GF-D8 (cell line): ENCODE data around the gene TBC1D2.

Experiments used
- DNase-seq: peaks from one replicate; lab custom pipeline; 2025; lab: John Stamatoyannopoulos, UW

Gene TBC1D2

DNA sequence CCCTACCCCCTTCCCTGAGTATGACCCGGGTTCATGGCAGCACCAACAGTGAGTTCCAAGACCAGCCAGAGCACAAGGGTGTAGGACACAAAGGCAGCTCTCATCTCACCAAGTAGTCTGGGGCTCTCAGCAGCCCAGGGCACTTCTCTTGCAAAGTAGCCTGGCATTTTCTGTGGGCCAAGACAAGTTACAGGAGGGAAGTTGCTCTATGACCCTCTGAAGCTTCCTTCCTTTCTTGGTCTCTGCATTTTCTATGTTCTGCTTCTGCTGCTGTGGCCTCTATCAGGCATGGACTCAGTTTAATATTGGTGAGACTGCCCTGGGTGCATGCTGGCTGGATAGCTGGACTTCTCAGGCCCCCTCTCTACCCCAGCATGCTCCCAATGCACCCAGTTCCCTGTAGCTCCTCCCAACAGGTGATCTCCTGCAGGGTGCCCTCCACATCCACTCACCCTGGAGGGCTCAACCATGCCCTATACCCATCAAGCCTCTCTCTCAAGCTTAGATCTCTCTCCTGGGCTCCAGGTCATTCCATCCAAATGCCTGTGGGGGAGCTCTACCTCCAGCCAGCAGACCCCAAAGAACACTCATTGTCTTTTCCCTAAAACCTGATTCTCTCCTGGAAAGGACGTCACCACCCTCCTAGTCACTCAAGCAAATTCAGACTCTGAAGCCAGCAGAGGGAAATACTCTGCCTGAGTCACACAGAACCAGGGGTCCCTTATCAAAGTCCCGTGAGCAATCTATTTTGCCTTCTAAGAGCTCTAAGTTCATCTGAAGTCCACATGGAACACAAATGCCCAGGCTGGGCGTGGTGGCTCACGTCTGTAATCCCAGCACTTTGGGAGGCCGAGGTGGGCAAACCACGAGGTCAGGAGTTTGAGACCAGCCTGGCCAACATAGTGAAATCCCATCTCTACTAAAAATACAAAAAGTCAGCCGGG lies 13.8 kb downstream of the TBC1D2 start:
- DNase-seq: peak; percentile 34

DNA sequence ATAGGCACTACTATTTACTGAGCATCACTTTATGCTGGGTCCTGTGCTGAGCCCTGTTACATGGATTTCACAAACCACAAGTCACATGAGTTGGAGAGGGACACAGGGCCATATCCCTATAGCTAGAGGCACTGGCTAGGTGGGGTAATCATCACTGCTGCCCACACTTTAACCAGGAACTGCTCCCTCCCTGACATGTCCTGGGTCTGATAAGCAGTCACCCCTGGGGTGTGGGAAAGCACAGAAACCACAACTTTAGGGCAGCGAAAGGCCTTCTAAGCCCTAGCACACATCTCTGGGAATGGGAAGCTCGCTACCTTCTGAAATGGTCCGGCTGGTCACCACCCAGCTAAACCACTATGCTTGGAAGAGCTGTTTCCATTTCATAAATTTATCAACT lies 15.0 kb downstream of the TBC1D2 start:
- no peak for DNase-seq

DNA sequence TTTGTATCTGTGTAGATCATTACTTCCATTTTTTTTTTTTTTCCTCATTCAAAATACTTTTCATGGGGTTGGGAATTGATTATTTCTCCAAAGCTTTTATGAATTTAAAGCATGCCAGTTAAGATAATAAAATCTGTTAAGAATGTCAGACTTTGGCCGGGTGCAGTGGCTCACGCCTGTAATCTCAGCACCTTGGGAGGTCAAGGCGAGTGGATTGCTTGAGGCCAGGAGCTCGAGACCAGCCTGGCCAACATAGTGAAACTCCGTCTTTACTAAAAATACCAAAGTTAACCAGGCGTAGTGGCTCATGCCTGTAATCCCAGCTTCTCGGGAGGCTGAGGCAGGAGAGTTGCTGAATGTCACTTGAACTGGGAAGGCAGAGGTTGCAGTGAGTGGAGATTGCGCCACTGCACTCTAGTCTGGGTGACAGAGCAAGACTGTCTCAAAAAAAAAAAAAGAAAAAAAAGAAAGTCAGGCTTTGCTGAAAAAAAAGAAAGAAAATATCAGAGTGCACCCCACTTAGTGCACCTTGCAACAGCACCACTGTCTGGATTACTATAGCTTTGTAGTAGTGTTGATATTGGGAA lies 18.5 kb downstream of the TBC1D2 start:
- DNase-seq: no peak

DNA sequence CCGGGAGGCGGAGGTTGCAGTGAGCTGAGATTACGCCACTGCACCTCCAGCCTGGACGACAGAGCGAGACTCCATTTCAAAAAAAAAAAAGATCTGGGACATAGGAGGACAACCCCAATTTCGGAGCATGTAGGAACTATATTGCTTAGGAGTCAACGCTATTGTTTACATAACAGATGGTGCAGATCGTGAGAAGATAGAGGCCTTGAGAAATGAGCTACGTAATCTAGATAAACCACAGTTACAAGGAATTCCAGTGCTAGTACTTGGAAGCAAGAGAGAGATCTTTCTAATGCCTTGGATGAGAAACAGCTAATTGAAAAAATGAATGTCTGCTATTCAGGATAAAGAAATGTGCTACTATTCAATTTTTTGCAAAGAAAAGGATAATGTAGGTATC lies 20.3 kb downstream of the TBC1D2 start:
- no peak for DNase-seq

DNA sequence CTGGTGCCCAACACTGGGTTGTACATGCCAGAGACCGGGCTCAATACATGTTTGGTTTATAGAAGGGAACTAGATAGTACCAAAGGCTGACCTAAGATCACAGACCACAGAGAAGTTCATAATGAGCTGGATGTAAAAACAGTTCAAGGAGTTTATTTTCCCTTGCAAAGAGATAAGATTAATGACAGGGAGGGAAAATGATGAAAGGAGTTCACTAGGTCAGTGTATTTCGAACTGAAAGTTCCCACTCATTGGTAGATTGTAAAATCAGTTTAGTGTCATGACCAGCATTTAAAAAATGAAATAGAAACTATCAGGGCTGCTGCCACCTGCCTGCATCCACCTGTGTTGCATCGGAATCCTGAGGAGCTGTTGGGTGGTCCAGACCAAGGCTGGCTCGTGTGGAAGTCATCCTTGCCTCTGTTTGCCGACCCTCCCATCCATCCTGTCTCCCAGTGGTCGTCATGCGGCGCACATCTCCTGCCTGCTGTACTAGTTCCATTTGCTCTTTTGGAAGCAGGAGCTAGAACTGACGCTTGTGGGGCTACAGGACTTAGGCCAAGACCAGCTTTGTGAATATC lies 21.1 kb downstream of the TBC1D2 start:
- DNase-seq: no peak

DNA sequence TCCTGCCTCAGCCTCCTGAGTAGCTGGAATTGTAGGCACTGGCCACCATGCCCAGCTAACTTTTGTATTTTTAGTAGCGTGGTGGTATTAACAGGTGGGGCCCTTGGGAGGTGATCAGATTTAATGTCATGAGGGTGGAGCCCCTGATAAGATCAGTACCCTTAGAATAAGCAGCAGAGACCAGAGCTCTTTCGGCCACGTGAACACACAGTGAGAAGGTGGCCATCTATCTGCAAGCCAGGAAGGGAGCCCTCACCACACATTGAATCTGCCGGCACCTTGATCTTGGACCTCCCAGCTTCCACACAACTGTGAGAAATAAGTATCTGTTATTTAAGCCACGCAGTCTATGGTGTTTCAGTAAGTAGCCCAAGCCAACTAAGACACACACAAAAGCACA lies 22.5 kb downstream of the TBC1D2 start:
- DNase-seq: no peak

DNA sequence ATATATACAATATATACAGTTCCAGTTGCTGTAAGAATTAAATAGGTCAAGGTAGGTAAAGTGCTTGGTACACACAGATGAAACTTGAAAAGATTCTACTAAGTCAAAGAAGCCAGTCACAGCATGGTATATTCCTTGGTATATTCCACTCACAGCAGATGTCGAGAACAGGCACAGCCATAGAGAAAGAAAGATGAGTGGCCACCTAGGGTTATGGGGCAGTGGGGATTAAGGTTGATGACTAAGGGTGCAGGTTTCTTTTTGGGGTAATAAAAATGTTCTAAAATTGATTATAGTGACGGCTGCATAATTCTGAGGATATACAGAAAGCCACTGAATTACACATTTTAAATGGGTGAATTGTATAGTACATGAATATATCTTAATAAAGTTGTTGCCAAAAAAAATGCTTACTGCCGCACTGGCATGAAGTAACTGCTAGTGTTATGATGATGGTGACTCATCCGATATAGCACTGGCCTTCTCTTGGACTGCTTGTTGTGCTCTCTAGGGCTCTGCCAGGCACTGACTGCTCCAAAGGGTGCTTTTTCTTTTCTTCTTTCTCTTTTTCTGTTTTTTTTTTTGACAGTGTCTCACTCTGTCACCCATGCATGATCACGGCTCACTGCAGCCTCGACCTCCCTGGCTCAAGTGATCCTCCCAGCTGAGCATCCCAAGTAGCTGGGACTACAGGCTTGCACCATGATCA lies 23.5 kb downstream of the TBC1D2 start:
- no peak for DNase-seq

DNA sequence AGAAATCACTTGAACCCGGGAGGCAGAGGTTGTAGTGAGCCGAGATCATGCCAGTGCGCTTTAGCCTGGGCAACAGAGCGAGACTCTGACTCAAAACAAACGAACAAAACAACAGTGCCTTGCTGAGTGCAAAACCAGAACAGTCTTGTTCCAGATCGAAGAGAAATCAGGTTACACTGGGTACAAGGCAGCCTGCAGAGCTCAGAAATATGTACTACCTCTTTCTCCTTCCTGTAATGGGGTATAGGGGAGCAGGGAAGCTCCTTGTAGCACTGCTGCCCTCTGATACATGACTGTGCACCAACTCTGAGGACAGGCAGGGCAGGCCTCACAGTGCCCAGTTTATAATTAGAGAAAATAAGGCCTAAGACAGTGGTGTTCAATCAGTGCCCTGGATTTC lies 24.7 kb downstream of the TBC1D2 start:
- DNase-seq: no peak

DNA sequence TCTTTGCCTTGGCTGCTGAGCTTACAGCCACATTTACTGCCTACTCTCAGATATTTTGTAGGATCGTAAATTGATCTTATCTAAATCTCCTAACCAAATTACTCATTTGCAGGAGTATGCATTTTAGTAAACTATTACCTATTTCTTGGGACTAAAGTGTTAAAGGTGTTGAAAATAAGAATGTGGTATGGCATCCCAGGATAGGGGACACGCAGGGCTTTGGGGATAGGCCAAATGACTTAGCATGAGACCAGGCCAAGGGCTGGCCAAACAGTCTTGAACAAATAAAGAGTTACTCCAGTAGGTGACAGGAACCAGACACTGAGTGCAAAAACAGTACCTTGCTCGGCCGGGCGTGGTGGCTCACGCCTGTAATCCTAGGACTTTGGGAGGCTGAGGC lies 25.1 kb downstream of the TBC1D2 start:
- DNase-seq: no peak

DNA sequence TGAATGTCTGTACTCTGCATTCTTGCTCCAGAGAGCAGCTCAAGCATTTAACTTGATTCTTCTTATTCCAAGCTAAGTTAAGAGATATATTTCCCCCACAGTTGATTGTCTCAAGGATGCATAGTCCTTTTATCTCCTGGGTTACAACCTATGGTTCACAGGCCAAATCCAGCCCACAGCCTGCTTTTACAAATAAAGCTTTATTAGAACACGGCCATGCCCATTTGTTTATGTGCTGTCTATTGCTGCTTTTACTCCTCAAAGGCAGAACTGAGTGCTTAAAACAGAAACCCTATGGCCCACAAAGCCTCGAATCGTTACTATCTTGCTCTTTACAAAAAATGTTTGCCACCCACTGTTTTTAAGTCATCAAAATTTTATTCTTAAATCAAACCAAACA lies 25.8 kb downstream of the TBC1D2 start:
- no peak for DNase-seq

DNA sequence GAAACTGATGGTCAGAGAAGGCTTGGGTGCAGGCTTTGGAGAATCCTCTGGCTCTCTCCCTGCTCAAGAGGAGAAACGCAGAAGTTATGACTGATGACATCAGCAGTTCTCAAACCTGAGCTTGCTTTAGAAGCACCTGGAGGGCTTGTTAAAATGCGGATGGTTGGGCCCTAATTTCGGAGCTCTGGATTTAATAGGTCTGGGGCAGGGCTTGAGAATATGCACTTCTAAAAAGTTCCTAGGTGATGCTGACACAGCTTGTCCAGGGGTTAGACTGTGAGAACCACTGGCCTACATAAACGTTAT lies 26.4 kb downstream of the TBC1D2 start:
- no peak for DNase-seq

DNA sequence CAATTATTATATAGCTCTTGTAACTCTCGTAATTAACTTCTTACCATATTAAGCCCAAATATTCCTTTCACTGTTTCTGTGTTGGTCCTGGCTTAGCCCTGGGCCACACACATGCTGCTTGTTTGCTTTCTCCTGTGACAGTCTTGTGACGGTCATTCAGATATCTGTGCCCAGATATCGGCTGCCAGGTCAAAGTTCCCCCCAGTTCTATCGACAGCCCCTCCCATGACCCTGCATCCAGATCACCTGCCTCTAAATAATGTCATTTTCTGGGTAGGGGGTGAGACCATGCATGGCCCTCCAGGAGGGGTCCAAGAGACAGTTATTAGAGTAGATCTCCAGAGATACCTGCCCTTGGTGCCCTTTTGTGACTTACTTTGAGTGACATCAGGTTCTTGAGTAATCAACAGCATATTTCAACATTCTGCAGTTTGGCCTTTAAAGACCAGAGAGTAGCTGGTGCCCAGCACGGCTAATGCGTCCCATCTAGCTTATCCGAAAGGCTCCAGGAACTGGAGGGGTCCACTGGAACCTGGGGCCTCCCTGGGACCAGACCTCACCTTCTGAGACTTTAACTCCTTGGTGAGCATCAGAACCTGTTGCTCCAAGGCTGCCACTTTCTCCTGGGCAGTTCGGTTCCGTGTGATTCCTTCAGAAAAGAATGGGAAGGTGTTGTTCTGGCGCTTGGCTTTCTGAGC lies 26.9 kb downstream of the TBC1D2 start:
- no peak for DNase-seq

DNA sequence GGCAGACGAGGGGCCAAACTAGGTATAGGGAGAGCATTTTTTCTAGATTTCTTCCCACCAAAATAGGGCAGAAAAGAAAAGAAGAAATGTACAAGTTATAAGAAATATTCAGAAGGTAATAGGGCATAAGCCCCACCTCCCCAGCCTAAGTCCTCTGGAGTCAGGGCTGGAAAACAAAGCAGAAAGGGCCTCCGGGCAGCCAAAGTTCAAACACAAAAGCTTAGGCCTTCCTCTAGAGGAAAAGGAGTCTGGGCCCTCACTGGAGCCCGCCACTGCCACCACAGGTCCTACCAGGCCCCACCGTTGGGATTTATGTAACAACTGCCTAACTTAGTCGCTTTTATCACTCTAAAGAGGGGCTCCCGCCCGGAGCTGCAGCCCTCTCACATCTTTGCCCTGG lies 27.6 kb downstream of the TBC1D2 start:
- no peak for DNase-seq

DNA sequence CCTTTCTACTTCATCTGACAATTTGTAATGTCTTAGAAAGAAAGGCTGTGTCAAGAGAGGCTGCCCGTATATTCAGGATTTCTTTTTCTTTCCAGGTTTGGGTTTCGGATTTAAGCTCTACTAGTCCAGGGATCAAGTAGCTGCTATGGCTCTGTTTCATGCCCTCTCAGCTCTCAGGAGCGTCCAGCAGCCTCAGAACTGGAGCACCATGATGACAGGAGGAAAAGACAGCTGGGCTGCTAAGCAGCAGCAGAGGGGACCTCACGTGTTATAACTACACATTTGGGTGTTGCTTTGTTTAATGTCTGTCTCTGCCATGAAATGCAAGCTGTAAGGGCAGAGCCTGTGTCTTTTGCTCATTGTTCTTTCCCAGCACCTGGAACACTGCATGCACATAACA lies 28.5 kb downstream of the TBC1D2 start:
- no peak for DNase-seq

DNA sequence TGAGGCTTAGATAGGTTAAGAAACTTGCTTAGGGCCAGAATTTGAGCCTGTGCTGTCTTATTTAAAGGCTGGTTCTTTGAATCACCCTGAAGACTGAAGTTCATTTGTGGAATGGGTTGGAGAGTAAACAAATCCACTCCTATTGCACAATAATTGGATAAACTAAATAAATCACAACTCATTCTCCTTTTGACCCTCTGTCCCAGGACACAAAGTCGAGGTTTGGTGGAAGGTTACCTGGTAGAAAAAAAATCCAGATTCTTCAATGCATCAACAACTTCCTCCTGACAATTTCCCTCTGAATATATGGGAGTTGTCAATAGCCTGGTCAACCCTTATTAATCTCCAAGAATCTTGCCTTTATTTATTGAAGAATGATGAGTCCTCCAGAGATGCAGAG lies 28.9 kb downstream of the TBC1D2 start:
- no peak for DNase-seq

DNA sequence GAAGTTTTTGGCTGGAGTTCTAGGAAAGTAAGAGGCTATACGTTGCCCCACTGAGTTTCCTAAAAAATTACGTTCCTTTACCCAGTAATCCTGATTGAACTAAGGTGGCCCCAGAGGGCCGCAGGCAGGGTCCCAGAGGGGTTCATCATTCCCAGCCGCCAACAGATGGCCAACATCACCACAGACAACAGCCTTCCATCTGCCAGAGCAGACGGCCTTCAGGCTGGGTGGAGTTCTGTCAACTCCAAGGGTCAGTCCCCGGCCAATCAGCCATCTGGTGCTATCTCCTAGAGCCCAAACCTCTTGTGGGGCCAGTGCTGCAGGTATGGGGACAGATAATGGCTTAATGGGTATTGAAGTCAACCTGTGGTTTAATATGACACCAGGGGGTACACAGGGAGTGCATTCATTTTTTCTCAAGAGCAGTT lies 30.4 kb downstream of the TBC1D2 start:
- DNase-seq: no peak

DNA sequence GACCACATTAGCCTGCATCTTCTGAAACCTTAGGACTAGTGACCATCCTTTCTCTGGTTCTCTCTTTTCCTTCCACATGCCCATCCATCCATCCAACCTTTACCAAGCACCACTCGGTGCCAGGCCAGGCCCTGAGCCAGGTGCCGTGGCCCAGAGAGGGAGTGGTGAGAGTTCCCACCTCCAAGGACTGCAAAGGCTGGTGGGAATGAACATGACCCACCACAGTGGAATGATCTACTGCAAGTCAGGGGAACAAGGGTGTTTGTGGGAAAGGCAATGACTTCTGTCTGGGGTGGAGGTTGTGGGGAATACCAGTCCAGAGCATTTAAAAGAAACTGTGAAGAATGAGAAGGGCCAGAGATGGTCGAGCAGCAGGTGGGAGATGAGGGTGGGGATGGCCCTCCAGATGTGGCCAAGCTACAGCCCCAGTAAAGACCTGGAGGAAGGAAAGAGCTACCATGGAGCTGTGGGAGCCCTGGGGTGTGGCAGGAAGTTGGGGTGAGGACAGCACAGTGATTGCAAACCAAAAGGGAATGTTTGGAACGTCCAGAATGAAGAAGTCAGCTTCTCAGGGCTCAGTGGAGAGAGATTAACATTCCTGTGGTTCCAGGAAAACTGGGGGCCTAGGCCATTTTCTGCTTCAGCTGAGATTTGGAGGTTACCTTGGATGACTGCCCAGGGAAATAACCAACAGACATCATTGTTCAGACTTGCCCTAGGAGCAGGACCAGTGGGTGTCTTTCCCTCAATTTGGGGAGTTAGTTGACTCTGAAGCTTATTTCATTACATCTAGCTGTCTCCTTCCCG lies 32.4 kb downstream of the TBC1D2 start:
- DNase-seq: no peak

DNA sequence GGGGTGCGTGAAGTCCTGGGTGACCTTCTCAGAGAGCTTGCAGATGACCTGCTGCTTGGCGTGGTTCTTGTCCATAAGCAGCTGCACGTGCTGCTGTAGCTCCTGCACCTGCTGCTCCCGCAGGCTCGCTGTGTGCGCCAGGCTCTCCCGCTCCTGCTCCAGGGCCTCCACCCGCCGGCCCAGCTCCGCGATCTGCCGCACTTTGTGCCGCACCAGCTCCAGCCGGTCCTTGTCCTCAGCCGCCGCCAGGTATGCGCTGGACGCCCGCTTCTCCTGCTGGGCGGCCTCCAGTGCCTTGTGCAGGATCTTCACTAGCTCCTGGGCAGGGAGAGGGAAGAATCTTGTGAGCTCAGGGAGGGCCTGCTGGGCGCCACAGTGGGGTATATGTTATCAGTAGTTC lies 34.5 kb downstream of the TBC1D2 start:
- no peak for DNase-seq

DNA sequence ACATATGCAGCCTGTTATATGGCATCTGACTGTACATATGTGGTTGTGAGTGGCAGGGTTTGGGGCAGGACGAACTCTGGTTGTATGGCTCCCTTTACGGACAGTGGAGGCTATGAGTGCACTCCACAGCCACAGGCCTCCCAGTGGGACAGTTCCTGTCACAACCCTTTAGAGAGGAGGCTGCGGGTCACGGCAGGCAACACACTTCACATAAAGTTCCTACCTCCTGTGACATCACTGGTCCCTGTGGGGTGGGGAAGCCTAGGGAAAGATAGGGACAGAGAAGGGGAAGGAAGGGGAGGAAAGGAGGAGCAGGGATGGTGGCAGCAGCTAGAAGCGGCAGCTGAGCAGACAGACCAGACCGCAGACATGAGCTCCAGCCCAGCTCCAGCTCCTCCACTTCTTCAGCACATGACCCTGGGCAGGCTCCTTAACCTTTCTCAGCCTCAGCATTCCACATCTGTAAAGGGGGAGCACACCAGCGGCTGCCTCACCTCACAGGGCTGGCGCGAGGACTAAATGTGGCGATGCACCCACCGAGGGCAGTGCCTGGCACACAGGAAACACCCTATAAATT lies 35.6 kb downstream of the TBC1D2 start:
- no peak for DNase-seq

DNA sequence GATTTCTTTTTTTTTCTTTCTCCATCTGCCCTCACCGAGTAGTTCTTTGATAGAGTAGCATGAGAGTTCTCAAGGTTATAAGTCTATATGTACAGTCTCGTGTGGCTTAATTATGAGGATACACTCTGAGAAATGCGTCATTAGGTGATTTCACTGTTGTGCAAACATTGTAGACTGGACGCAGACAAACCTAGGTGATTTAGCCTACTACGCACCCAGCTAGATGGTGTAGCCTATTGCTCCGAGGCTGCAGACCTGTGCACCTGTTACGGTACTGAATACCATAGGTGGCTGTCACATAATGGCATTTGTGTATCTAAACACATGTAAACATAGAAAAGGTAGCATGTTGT lies 36.1 kb downstream of the TBC1D2 start:
- no peak for DNase-seq
